Measurements from ENCODE around the gene ZAR1L.
"Not testable (repeated sequence)": the region's sequence is repeated elsewhere in the genome, so short reads cannot be mapped to it uniquely, and the experiment has no call there.

ZAR1L gene

GRCh38 chr13:32315238-32316027, at the start of gene ZAR1L, which contains the start of gene BRCA2:
ZAR1L (minus strand) TSS chr13:32315363; CDS start chr13:32311925, 3,438 bp downstream.
BRCA2 (plus strand) TSS chr13:32315508; CDS start chr13:32316461, 953 bp downstream.
- DNase-seq = peak; percentile 96

GRCh38 chr13:32362574-32362973, 47.4 kb upstream of the ZAR1L start:
- DNase-seq = peak; percentile 46

GRCh38 chr13:32355935-32356334, 40.8 kb upstream of the ZAR1L start:
- DNase-seq = not testable (repeated sequence)

GRCh38 chr13:32354040-32354439, 38.9 kb upstream of the ZAR1L start:
- no peak for DNase-seq

GRCh38 chr13:32350839-32351441, 35.8 kb upstream of the ZAR1L start:
- DNase-seq = not testable (repeated sequence)

- no peak for DNase-seq
Observed at GRCh38 chr13:32347651-32348050, 32.5 kb upstream of the ZAR1L start.

GRCh38 chr13:32340914-32341313, 25.8 kb upstream of the ZAR1L start:
- peak; percentile 59 for DNase-seq

GRCh38 chr13:32334671-32335070, 19.5 kb upstream of the ZAR1L start:
- DNase-seq = peak; percentile 18

- DNase-seq = no peak
Observed at GRCh38 chr13:32330441-32330840, 15.3 kb upstream of the ZAR1L start.

- no peak for DNase-seq
Observed at GRCh38 chr13:32323912-32324311, 8.7 kb upstream of the ZAR1L start.

GRCh38 chr13:32320528-32320927, 5.4 kb upstream of the ZAR1L start:
- no peak for DNase-seq

- DNase-seq = no peak
Observed at GRCh38 chr13:32317716-32318465, 2.7 kb upstream of the ZAR1L start.

- peak; percentile 67 for DNase-seq
Observed at GRCh38 chr13:32316501-32316900, 1.3 kb upstream of the ZAR1L start.

- no peak for DNase-seq
Observed at GRCh38 chr13:32316028-32316339, 821 bp upstream of the ZAR1L start.

GRCh38 chr13:32314271-32315237, 609 bp downstream of the ZAR1L start:
- DNase-seq = peak; percentile 87

- no peak for DNase-seq
Observed at GRCh38 chr13:32311188-32311897, 3.8 kb downstream of the ZAR1L start.

- DNase-seq = peak; percentile 84
Observed at GRCh38 chr13:32310134-32310706, 4.9 kb downstream of the ZAR1L start.

GRCh38 chr13:32309312-32310133, 5.6 kb downstream of the ZAR1L start:
- DNase-seq = peak; percentile 33

- no peak for DNase-seq
Observed at GRCh38 chr13:32305646-32306045, 9.5 kb downstream of the ZAR1L start.

GRCh38 chr13:32302461-32302860, 12.7 kb downstream of the ZAR1L start:
- DNase-seq = no peak

GRCh38 chr13:32300920-32301319, 14.2 kb downstream of the ZAR1L start:
- no peak for DNase-seq
